GM10266 (cell line): ENCODE measurements around the gene FBXO9.
A peak's percentile ranks its signal among the peaks of the same experiment; 100 is the strongest.
"Not testable (repeated sequence)": the region's sequence is repeated elsewhere in the genome, so short reads cannot be mapped to it uniquely, and the experiment has no call there.

Source experiments
- DNase-seq: peaks from one replicate; pipeline ENCODE4 v3.0.0; 2012; ENCODE audit errors: extremely low spot score
- CTCF ChIP-seq: IDR thresholded peaks from 2 replicates; pipeline ENCODE4 v1.5.1; 2012; ENCODE audit warnings: mild to moderate bottlenecking, low read depth; ENCODE audit not compliant: control insufficient read depth, insufficient read depth; ENCODE audit errors: missing control alignments

FBXO9 gene

DNA sequence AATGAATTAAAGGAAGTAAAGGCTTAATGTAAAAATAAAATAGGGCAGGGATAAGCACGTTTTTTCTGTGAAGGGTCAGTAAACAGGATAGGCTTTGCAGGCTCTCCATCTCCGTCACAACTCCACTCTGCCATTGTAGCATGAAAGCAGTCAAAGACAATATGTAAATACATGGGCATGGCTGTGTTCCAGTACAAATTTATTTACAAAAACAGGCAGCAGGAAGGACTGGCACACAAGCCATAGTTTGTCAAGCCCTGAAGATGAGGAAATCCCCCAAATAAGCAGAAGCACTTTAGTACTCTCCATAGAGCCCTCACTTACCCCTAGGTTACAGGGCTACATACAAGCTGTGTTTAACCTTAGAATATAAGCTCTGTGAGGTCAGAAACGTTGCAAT lies 8.9 kb upstream of the FBXO9 start:
- TF ChIP-seq CTCF, result no peak
- no peak for DNase-seq

GRCh38 chr6:53058388-53059195 lies 6.6 kb upstream of the FBXO9 start:
- DNase-seq, result no peak
- TF ChIP-seq CTCF, result no peak

DNA sequence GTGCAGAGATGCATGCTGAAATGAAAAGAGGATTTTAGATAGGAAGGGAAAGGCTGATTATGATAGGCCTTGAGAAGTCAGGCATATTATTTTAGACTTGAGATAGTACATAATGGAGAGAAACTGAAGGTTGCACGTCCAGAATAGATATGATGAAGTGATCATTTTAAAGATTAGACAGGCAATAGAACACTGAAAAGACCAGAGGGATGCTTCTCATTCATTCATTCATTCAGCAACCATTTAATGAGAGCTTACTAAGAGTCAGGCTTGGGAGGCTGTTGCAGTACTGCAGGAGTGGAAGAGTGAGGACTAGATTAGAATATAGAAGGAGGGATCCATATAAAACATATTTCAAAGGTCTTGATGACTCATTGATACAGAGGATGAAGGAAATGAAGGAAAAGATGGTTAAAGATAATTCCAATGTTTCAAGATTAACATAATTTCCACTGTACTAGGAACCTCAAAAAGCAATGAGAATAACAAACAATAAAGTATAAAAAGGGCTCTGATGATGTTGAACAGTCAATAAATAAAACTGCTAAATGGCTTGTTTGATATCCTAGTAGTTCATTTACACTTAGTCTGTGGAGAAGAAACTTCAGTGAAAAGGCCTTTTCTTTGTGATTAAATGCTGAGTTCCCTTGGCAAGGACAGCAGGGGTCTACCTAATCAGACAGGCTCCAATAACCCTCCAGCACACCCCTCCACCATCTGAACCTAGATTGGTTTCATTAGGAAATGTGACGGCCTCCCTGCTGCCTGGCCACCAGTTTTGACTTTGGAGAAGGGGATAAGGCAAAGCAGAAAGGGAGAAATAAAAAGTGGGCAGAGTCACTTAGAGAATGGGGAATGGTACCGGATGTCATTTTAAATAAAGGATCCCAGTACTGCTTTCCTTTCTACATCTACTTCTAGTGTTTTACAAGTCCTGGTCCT lies 5.3 kb upstream of the FBXO9 start:
- TF ChIP-seq CTCF, result no peak
- DNase-seq, result no peak

- TF ChIP-seq CTCF, result no peak
- DNase-seq, result no peak
These were observed 3.0 kb upstream of the FBXO9 start for GRCh38 chr6:53062169-53062539.

DNA sequence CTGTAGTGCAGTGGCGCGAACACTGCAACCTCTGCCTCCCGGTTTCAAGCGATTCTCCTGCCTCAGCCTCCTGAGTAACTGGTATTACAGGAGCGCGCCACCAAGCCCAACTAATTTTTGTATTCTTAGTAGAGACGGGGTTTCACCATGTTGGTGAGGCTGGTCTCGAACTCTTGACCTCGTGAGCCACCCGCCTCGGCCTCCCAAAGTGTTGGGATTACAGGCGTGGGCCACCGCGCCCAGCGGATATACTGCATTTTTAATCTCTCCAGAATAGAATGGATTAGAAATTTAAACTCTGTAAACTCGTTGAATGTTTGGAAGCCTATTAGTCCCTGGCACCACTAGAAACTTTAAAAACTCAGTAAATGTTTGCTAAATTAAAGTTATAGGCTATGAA lies 949 bp upstream of the FBXO9 start:
- not testable (repeated sequence) for DNase-seq

DNA sequence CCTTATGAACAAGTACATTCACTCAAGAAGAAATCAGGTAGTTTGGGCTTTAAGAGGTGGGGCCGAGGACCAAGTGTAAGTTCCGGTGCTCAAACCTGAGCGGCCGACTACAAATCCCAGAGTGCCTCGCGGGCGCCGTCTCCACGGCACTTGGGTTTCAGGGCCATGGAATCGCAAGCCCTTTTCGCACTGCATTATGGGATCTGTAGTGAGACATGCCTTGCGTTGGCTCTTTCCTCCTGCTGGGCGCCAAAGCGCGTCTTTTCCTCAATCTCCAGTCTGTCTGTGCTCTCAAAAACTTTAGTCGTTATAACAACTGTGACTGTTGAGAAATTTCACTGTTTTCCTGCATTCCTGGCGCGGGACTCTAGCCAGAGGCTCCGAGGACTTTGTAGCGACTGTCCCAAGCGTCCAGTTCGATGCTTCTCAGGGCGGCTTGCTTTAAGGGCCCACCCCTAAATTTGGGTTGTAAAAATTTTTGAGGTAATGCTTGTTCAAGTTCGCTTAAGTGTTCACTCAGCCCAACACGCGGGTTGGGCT lies 408 bp upstream of the FBXO9 start:
- peak; percentile 93 for DNase-seq
- TF ChIP-seq CTCF, result no peak

DNA sequence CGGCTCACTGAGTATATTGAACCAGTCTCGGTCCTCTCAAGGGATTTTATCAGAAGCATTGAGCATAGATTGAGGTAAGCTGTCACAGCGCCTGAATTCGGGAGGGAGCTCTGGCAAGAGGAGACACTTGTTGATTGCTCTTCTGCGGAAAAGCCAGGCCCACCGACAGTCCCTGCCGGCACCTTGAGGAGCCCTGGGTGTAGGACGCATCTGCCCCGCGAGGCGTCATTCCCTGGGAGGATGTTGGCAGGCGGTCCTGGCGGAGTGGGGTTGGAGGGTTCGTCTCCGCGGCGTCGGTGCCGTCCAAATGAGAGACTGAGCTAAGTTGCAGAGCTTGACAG lies 843 bp downstream of the FBXO9 start:
- peak; percentile 19 for DNase-seq
- TF ChIP-seq CTCF, result no peak
